H1 (cell line): ENCODE data around the gene UHRF1. TPM values are rescaled to one million over a fixed set of nuclear protein-coding genes. Genes with fewer than 3 reads are reported as not detected.

Experiments
- CTCF ChIA-PET: fragments of 300-600 bp; sonication (Branson Sonifier 250); formaldehyde crosslinking; loops from one replicate; lab custom pipeline; 2021; ENCODE audit not compliant: partially characterized antibody; lab: Charles Lee
- POLR2A ChIA-PET: fragments of 300-600 bp; sonication (Branson Sonifier 250); formaldehyde crosslinking; loops from one replicate; lab custom pipeline; 2021; ENCODE audit warnings: inconsistent platforms; ENCODE audit not compliant: partially characterized antibody; lab: Charles Lee
- DNase-seq, 2 experiments: peaks; one replicate each; pipeline versions ENCODE4 v3.0.0 to v3.0.0-alpha.2; 2010 to 2022; ENCODE audit warnings: low spot score in 2 of 2, low read depth in 1 of 2, mixed read lengths in 1 of 2
- FAIRE-seq: peaks from 2 replicates; lab custom pipeline; 2011; peaks lifted over from hg19 to GRCh38; lab: Jason Lieb, UNC
- H2AFZ ChIP-seq: 2 replicates; pipeline ENCODE4 v1.8.1; 2012; ENCODE audit warnings: low read length, inconsistent platforms
- H2AK5ac ChIP-seq: 2 replicates; pipeline ENCODE4 v1.6.1; 2013; ENCODE audit warnings: low read depth, low read length
- H2BK120ac ChIP-seq: replicated peaks from 2 replicates; pipeline ENCODE3; 2013; ENCODE audit warnings: low read depth, low read length, inconsistent platforms
- H2BK12ac ChIP-seq: 2 replicates; pipeline ENCODE4 v1.6.1; 2013; ENCODE audit warnings: low read depth, low read length
- H2BK15ac ChIP-seq: 2 replicates; pipeline ENCODE4 v1.6.1; 2013; ENCODE audit warnings: low read length
- H2BK20ac ChIP-seq: 2 replicates; pipeline ENCODE4 v1.6.1; 2013; ENCODE audit warnings: low read length
- H2BK5ac ChIP-seq: 2 replicates; pipeline ENCODE4 v1.6.1; 2013; ENCODE audit warnings: low read depth, low read length
- H3K14ac ChIP-seq: 2 replicates; pipeline ENCODE4 v1.6.1; 2013; ENCODE audit warnings: inconsistent platforms; ENCODE audit not compliant: insufficient read length
- H3K18ac ChIP-seq: 2 replicates; pipeline ENCODE4 v1.6.1; 2013; ENCODE audit warnings: low read length; ENCODE audit errors: extremely low read depth
- H3K23ac ChIP-seq: 2 replicates; pipeline ENCODE4 v1.6.1; 2013; ENCODE audit warnings: inconsistent platforms; ENCODE audit not compliant: insufficient read length
- H3K23me2 ChIP-seq: 2 replicates; pipeline ENCODE4 v1.6.1; 2013; ENCODE audit warnings: low read depth, low read length
- H3K27ac ChIP-seq: 2 replicates; pipeline ENCODE4 v1.6.1; 2011; ENCODE audit warnings: low read depth, low read length, inconsistent platforms
- H3K27me3 ChIP-seq, 4 experiments: replicated peaks in 1 of 4; 1 replicate in 1 of 4; 2 replicates in 3 of 4; pipeline versions ENCODE4 v1.6.1 to v1.8.1; 2011 to 2013; ENCODE audit warnings: low read length in 3 of 4, mild to moderate bottlenecking in 3 of 4, inconsistent platforms in 2 of 4, mixed read lengths in 2 of 4, moderate library complexity in 1 of 4; ENCODE audit not compliant: control insufficient read depth in 3 of 4, insufficient read depth in 3 of 4; ENCODE audit errors: extremely low read depth in 1 of 4
- H3K36me3 ChIP-seq, 4 experiments: 2 replicates each; pipeline versions ENCODE4 v1.6.1 to v1.8.1; 2011 to 2013; ENCODE audit warnings: mild to moderate bottlenecking in 4 of 4, low read length in 3 of 4, moderate library complexity in 2 of 4, control low read depth in 1 of 4, inconsistent platforms in 1 of 4; ENCODE audit not compliant: insufficient read depth in 4 of 4, control insufficient read depth in 2 of 4
- H3K4ac ChIP-seq: replicated peaks from 2 replicates; pipeline ENCODE3; 2013; ENCODE audit warnings: low read length, low read depth, mixed read lengths, inconsistent platforms; ENCODE audit not compliant: insufficient read length
- H3K4me1 ChIP-seq, 4 experiments: replicated peaks in 1 of 4; 1 replicate in 1 of 4; 2 replicates in 3 of 4; pipeline versions ENCODE4 v1.6.1 to v1.8.1; 2011 to 2013; ENCODE audit warnings: low read length in 3 of 4, inconsistent platforms in 2 of 4, mixed read lengths in 1 of 4; ENCODE audit not compliant: insufficient read depth in 4 of 4, control insufficient read depth in 3 of 4
- H3K4me2 ChIP-seq, 2 experiments: 2 replicates each; pipeline versions ENCODE4 v1.6.1 to v1.8.1; 2011 to 2013; ENCODE audit warnings: low read depth in 2 of 2, low read length in 2 of 2, control low read depth in 1 of 2, inconsistent platforms in 1 of 2, mild to moderate bottlenecking in 1 of 2; ENCODE audit not compliant: insufficient read depth in 1 of 2
- H3K4me3 ChIP-seq, 4 experiments: fragments of 200-600, 300-600 bp in 1 of 4; sonication (generic), shearing (Covaris generic), sonication (Bioruptor Twin) in 1 of 4; 2 replicates each; pipeline versions ENCODE4 v1.5.1 to v1.8.1; 2011 to 2016; ENCODE audit warnings: low read length in 4 of 4, low read depth in 3 of 4, control low read depth in 2 of 4, inconsistent platforms in 2 of 4, mild to moderate bottlenecking in 2 of 4, mixed read lengths in 1 of 4, moderate library complexity in 1 of 4; ENCODE audit not compliant: insufficient read depth in 2 of 4; ENCODE audit errors: extremely low read depth in 1 of 4
- H3K56ac ChIP-seq: replicated peaks from 2 replicates; pipeline ENCODE3; 2013; ENCODE audit warnings: low read depth, mild to moderate bottlenecking, mixed read lengths, low read length, inconsistent platforms; ENCODE audit not compliant: insufficient read length
- H3K79me1 ChIP-seq: 2 replicates; pipeline ENCODE4 v1.6.1; 2013; ENCODE audit warnings: low read depth, low read length, control low read depth
- H3K79me2 ChIP-seq, 2 experiments: 2 replicates each; pipeline versions ENCODE4 v1.6.1 to v1.8.1; 2012 to 2013; ENCODE audit warnings: low read length in 2 of 2, mild to moderate bottlenecking in 2 of 2, inconsistent platforms in 1 of 2; ENCODE audit not compliant: insufficient read depth in 2 of 2, control insufficient read depth in 1 of 2
- H3K9ac ChIP-seq, 4 experiments: replicated peaks in 1 of 4; 1 replicate in 1 of 4; 2 replicates in 3 of 4; pipeline versions ENCODE4 v1.6.1 to v1.8.1; 2011 to 2013; ENCODE audit warnings: low read depth in 3 of 4, low read length in 3 of 4, control low read depth in 2 of 4, mild to moderate bottlenecking in 2 of 4, moderate library complexity in 2 of 4, inconsistent platforms in 1 of 4; ENCODE audit errors: extremely low read depth in 1 of 4
- H3K9me3 ChIP-seq, 2 experiments: 2 replicates each; pipeline versions ENCODE4 v1.6.1 to v1.8.1; 2012 to 2013; ENCODE audit warnings: mild to moderate bottlenecking in 2 of 2, moderate library complexity in 2 of 2, control low read depth in 1 of 2, inconsistent platforms in 1 of 2, low read depth in 1 of 2, low read length in 1 of 2, mixed read lengths in 1 of 2; ENCODE audit not compliant: insufficient read depth in 2 of 2
- H4K20me1 ChIP-seq, 2 experiments: replicated peaks in 1 of 2; 2 replicates each; pipeline versions ENCODE3 to v1.8.1; 2011 to 2013; ENCODE audit warnings: inconsistent platforms in 2 of 2, low read length in 2 of 2, mild to moderate bottlenecking in 1 of 2; ENCODE audit not compliant: insufficient read depth in 2 of 2, control insufficient read depth in 1 of 2
- H4K5ac ChIP-seq: 2 replicates; pipeline ENCODE4 v1.6.1; 2013; ENCODE audit warnings: low read length, low read depth, mixed read lengths, inconsistent platforms; ENCODE audit not compliant: insufficient read length
- H4K8ac ChIP-seq: 2 replicates; pipeline ENCODE4 v1.8.0; 2013; ENCODE audit warnings: mild to moderate bottlenecking, moderate library complexity, low read length, inconsistent platforms; ENCODE audit not compliant: insufficient read depth; ENCODE audit errors: extremely low read depth
- H4K91ac ChIP-seq: replicated peaks from 2 replicates; pipeline ENCODE3; 2013; ENCODE audit warnings: low read length, mixed read lengths, inconsistent platforms; ENCODE audit not compliant: insufficient read length
- CBX8 ChIP-seq: fragments of 300-800, 300-1000 bp; sonication (generic); IDR thresholded peaks from 2 replicates; pipeline ENCODE4 v1.7.1; 2016; ENCODE audit warnings: low read depth, low read length, borderline replicate concordance
- CTBP2 ChIP-seq: IDR thresholded peaks from 2 replicates; pipeline ENCODE4 v1.7.0; 2011; ENCODE audit warnings: borderline replicate concordance, mild to moderate bottlenecking, moderate library complexity, mixed read lengths, low read length; ENCODE audit not compliant: insufficient read depth, insufficient read length
- EZH2 ChIP-seq: fragments of 200-600 bp; sonication (generic); IDR thresholded peaks from 2 replicates; pipeline ENCODE4 v1.7.1; 2012; ENCODE audit warnings: low read depth, mild to moderate bottlenecking, moderate library complexity, low read length, inconsistent platforms; ENCODE audit not compliant: severe bottlenecking
- HDAC6 ChIP-seq: IDR thresholded peaks from one replicate; pipeline ENCODE4 v1.7.1; 2012; ENCODE audit warnings: low read depth, mild to moderate bottlenecking, inconsistent platforms, low read length, moderate library complexity
- NANOG ChIP-seq: IDR thresholded peaks from 2 replicates; pipeline ENCODE4 v1.6.1; 2011; ENCODE audit warnings: low read length, low read depth, mild to moderate bottlenecking, inconsistent platforms; ENCODE audit not compliant: insufficient read depth, poor library complexity, severe bottlenecking
- NRF1 ChIP-seq: IDR thresholded peaks from 2 replicates; pipeline ENCODE4 v1.6.1; 2011; ENCODE audit warnings: mild to moderate bottlenecking, low read depth, low read length, improper control_type of control experiment
- POLR2A ChIP-seq, 2 experiments: IDR thresholded peaks; 1 replicate in 1 of 2; 2 replicates in 1 of 2; pipeline ENCODE4 v1.6.1; 2011; ENCODE audit warnings: low read depth in 2 of 2, low read length in 2 of 2, mild to moderate bottlenecking in 2 of 2; ENCODE audit errors: control extremely low read depth in 1 of 2
- RAD21 ChIP-seq, 2 experiments: IDR thresholded peaks in 1 of 2; conservative IDR thresholded peaks in 1 of 2; 2 replicates each; pipeline ENCODE4 v1.6.1; 2011; ENCODE audit warnings: low read depth in 2 of 2, low read length in 2 of 2, improper control_type of control experiment in 1 of 2, inconsistent platforms in 1 of 2, mild to moderate bottlenecking in 1 of 2, moderate library complexity in 1 of 2
- RXRA ChIP-seq: IDR thresholded peaks from 2 replicates; pipeline ENCODE4 v1.6.1; 2011; ENCODE audit warnings: low read depth, mild to moderate bottlenecking, low read length, moderate library complexity; ENCODE audit not compliant: insufficient read depth
- SIN3A ChIP-seq, 2 experiments: IDR thresholded peaks in 1 of 2; conservative IDR thresholded peaks in 1 of 2; 2 replicates each; pipeline ENCODE4 v1.6.1; 2011 to 2012; ENCODE audit warnings: low read length in 2 of 2, improper control_type of control experiment in 1 of 2, low read depth in 1 of 2, mild to moderate bottlenecking in 1 of 2
- YY1 ChIP-seq: IDR thresholded peaks from 2 replicates; pipeline ENCODE4 v1.6.1; 2011; ENCODE audit warnings: low read depth, mild to moderate bottlenecking, low read length
- WGBS, 2 experiments: shearing (Covaris generic) in 1 of 2; methylation state at CpG; one replicate each; pipeline versions ENCODE4 v1.1.6 to v1.1.7; 2013 to 2015; ENCODE audit warnings: low lambda C conversion rate in 2 of 2, mixed read lengths in 2 of 2, inconsistent platforms in 1 of 2, low coverage in 1 of 2, missing lambda C conversion rate in 1 of 2; ENCODE audit not compliant: insufficient replicate concordance in 2 of 2, insufficient coverage in 1 of 2, insufficient read length in 1 of 2; ENCODE audit errors: extremely low coverage in 1 of 2, missing lambda C conversion rate in 1 of 2; 5-methylcytosine and 5-hydroxymethylcytosine counted together
- polyA plus RNA-seq, 7 experiments: library from polyadenylated mRNA; depleted of rRNA in 3 of 7; stranded (reverse) in 5 of 7; unstranded in 2 of 7; fragments of >200 nt in 5 of 7; fragments of 200-250 nt in 2 of 7; gene quantifications; 1 replicate in 5 of 7; 2 replicates in 1 of 7; 4 replicates in 1 of 7; pipeline versions ENCODE4 v1.2.1 to v1.2.3, GENCODE V29; 2011 to 2013; ENCODE audit warnings: missing spikeins in 2 of 7, mixed read lengths in 2 of 7
- total RNA-seq: library from RNA; stranded (reverse); fragmentation: NEBNext Ultra II Directional; extraction: Animal tissue kit (Norgen Biotek cat#: 25700); gene quantifications from 2 replicates; pipeline ENCODE4 v1.2.1, GENCODE V29; 2021
- TF ChIP-seq, protein P1 (sequence below): IDR thresholded peaks from 2 replicates; pipeline ENCODE4 v1.6.1; 2012; ENCODE audit warnings: inconsistent platforms

Gene UHRF1
- total and polyA plus RNA-seq, 2 of the 8 experiments (the other 6 are each of a cell fraction or from before 2014, with no cell fraction given): 14.7 to 65.8 TPM

GRCh38 chr19:4932711-4933110 is 23.4 kb downstream of the UHRF1 start:
- Histone ChIP-seq H3K79me1 (peaks cover 4% of the 10 kb centered on the region), H3K9me3 (no peaks in the 10 kb centered on the region), H3K23ac (no peak overlapping the region), H3K14ac (no peak overlapping the region), H3K4me1 (peaks cover 0 to 9% (median 3%) of the 10 kb centered on the region in 4 experiments; a peak in 3 of 7 replicates), H4K8ac (no peak overlapping the region), H3K27ac (no peak overlapping the region), H3K27me3 (no peaks in the 10 kb centered on the region), H2BK5ac (no peak overlapping the region), H2BK15ac (no peak overlapping the region), H3K56ac (no peak overlapping the region), H3K4me2 (no peak overlapping the region), H3K79me2 (peaks cover 0 to 11% of the 10 kb centered on the region in 2 experiments; a peak in 1 of 4 replicates), H4K5ac (no peak overlapping the region), H4K91ac (no peak overlapping the region), H3K4ac (no peak overlapping the region), H2BK12ac (no peak overlapping the region), H4K20me1 (peaks cover 12 to 17% of the 10 kb centered on the region in 2 experiments), H2BK120ac (no peak overlapping the region), H3K36me3 (peaks cover 4 to 41% (median 28%) of the 10 kb centered on the region in 4 experiments; a peak in 6 of 8 replicates), H3K9ac (no peak overlapping the region), H3K23me2 (no peaks in the 10 kb centered on the region), H2AK5ac (no peak overlapping the region), H3K18ac (no peak overlapping the region), H2BK20ac (no peak overlapping the region), H3K4me3 (no peak overlapping the region), H2AFZ (no peak overlapping the region)
- 96% methylated on average over 28 of the region's 32 CpGs; no CpG with 5 or more reads in 1 of the 2 experiments for WGBS, 2 experiments
- FAIRE-seq (no peak), DNase-seq (no peak)
- ChIA-PET POLR2A (no interaction called here), CTCF (interaction anchor here (0.8 to 7.9 kb wide), 3 partner anchors 7 to 98 kb away, joined by 3 to 51 read pairs (median 13); no protein-coding TSS in a partner anchor)
- TF ChIP-seq, protein P1, sequence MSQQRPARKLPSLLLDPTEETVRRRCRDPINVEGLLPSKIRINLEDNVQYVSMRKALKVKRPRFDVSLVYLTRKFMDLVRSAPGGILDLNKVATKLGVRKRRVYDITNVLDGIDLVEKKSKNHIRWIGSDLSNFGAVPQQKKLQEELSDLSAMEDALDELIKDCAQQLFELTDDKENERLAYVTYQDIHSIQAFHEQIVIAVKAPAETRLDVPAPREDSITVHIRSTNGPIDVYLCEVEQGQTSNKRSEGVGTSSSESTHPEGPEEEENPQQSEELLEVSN: no peak
- TF ChIP-seq CTBP2 (no peak), NRF1 (no peak), RAD21 (IDR thresholded peaks at IDR 0.05 in 1 of 2, conservative IDR thresholded peaks at IDR 0.05 in 1 of 2; ENCODE audit: low read depth in 2 of 2, low read length in 2 of 2) (no peak), YY1 (no peak), EZH2 (no peak), CBX8 (no peak), HDAC6 (no peak), SIN3A (conservative IDR thresholded peaks at IDR 0.05 in 1 of 2, IDR thresholded peaks at IDR 0.05 in 1 of 2; ENCODE audit: low read depth in 1 of 2, low read length in 2 of 2) (no peak), RXRA (no peak), NANOG (no peak), POLR2A (IDR thresholded peaks at IDR 0.05; ENCODE audit: control extremely low read depth in 1 of 2, low read depth in 2 of 2, low read length in 2 of 2) (no peak)
